Measurements from ENCODE around the gene NOL7. TPM values are rescaled to one million over a fixed set of nuclear protein-coding genes. Genes with fewer than 3 reads are reported as not detected.

Gene NOL7
- total and polyA plus RNA-seq, 9 of the 15 experiments (the other 6 are each of a cell fraction or from before 2014, with no cell fraction given), result 19.4 to 235 (median 157) TPM

DNA sequence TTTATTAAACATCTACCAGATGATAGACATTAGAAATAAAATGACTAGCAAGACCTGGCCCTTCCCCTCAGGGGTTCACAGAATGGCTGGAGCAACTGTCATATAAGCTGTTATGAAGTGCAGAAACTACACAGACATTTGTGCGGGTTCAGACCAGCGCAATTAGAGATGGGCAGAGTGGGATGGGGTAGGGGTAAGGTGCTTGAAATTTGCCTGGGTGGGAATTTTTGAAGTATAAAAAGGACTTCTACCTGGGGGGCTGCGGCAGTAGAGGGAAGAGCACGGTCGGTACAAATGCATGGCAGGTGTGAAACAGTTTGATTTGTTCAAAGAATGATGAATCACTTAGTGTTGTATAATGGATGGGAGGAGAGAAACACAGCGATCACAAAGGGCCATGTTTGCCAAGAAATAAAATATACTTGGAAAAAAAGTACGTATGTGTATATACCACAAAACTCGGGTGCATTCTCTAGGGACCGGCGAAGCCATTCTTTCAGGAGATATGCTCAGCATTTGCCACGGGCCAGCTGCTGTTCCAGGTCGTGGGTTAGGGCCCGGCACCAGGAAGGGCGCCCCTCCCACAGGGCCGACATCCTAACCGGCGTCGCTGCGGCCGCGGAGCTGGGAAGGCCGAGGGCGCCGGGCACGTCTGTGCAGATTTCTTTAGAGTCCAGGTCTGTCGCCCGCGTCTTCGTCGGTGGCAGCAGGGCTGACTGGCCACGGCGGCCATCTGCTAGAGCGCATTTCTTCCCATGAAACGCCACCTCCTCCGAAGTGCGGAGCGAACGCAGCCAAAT lies 809 bp upstream of the NOL7 start:
- TSS peak; percentile 75 for BruUV-seq (replicated peaks)
- under 1% methylated on average over 38 of the region's 38 CpGs for WGBS (ENCODE audit: insufficient coverage, low coverage, missing lambda C conversion rate)
- peak; percentile 65 for FAIRE-seq
- TF ChIP-seq FUS (optimal IDR thresholded peaks at IDR 0.05; ENCODE audit: low read depth, low read length) (no peak), CEBPG (CRISPR knock-in tag; IDR thresholded peaks at IDR 0.05) (no peak), CEBPG (tag; conservative IDR thresholded peaks at IDR 0.05 in 1 of 2, IDR thresholded peaks at IDR 0.05 in 1 of 2) (no peak), ZNF146 (CRISPR knock-in tag; IDR thresholded peaks at IDR 0.05; ENCODE audit: unreplicated experiment) (no peak), ZNF589 (CRISPR knock-in tag; IDR thresholded peaks at IDR 0.05; ENCODE audit: low read depth) (no peak; the same call in 1 of the 2 replicates), TEAD2 (tag; IDR thresholded peaks at IDR 0.05) (no peak), POLR3A (IDR thresholded peaks at IDR 0.05; ENCODE audit: borderline replicate concordance, extremely low read depth, insufficient read depth, insufficient read length) (no peak), RBM39 (optimal IDR thresholded peaks at IDR 0.05; ENCODE audit: low read depth, low read length) (no peak), BMI1 (IDR thresholded peaks at IDR 0.05; ENCODE audit: low read length) (no peak), ZNF324 (CRISPR knock-in tag; IDR thresholded peaks at IDR 0.05) (no peak), CCAR2 (IDR thresholded peaks at IDR 0.05; ENCODE audit: low read depth, low read length) (no peak), DDX20 (tag; IDR thresholded peaks at IDR 0.05; ENCODE audit: low read depth) (no peak), DNMT1 (IDR thresholded peaks at IDR 0.05) (no peak)
- TF ChIP-seq, protein P1, sequence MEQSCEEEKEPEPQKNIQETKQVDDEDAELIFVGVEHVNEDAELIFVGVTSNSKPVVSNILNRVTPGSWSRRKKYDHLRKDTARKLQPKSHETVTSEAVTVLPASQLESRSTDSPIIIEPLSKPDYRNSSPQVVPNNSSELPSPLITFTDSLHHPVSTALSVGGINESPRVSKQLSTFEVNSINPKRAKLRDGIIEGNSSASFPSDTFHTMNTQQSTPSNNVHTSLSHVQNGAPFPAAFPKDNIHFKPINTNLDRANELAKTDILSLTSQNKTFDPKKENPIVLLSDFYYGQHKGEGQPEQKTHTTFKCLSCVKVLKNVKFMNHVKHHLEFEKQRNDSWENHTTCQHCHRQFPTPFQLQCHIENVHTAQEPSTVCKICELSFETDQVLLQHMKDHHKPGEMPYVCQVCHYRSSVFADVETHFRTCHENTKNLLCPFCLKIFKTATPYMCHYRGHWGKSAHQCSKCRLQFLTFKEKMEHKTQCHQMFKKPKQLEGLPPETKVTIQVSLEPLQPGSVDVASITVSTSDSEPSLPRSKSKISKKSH (CRISPR knock-in tag; IDR thresholded peaks at IDR 0.05), result no peak
- TF ChIP-seq, protein P2, sequence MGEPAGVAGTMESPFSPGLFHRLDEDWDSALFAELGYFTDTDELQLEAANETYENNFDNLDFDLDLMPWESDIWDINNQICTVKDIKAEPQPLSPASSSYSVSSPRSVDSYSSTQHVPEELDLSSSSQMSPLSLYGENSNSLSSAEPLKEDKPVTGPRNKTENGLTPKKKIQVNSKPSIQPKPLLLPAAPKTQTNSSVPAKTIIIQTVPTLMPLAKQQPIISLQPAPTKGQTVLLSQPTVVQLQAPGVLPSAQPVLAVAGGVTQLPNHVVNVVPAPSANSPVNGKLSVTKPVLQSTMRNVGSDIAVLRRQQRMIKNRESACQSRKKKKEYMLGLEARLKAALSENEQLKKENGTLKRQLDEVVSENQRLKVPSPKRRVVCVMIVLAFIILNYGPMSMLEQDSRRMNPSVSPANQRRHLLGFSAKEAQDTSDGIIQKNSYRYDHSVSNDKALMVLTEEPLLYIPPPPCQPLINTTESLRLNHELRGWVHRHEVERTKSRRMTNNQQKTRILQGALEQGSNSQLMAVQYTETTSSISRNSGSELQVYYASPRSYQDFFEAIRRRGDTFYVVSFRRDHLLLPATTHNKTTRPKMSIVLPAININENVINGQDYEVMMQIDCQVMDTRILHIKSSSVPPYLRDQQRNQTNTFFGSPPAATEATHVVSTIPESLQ (CRISPR knock-in tag; IDR thresholded peaks at IDR 0.05), result no peak

More for the DNA sequence above, 809 bp upstream of the NOL7 start:
- in situ Hi-C loops (cut with MboI) (no loop called here), intact Hi-C loops (cut with micrococcal nuclease) (loop anchor here (2.0 kb wide), 2 partner anchors 40 to 96 kb away; partner anchors contain the start of genes RANBP9 and SIRT5)
- peak overlapping the region; percentile 81 for H2AFZ ChIP-seq (ENCODE audit: low read depth, low read length)
- DNase-seq (ENCODE audit: extremely low read depth in 1 of 4, low spot score in 3 of 4) (peak in 3 of 4 experiments; percentile 25 to 75 (median 66)), ATAC-seq (peak; percentile 62)
- peak overlapping the region; percentile 93 for H3K4me2 ChIP-seq (ENCODE audit: insufficient read depth, low read length)
- H3K9ac ChIP-seq (ENCODE audit: insufficient read depth in 1 of 2, low read depth in 2 of 2, low read length in 2 of 2), result peak overlapping the region; percentile 95 to 97
- ChIA-PET POLR2A (interaction anchor here (0.9 to 4.9 kb wide), 16 partner anchors 9 to 298 kb away, joined by 3 to 31 read pairs (median 5); partner anchors contain the start of gene SIRT5), CTCF (ENCODE audit: low intra/inter-chr PET ratio) (interaction anchor here (0.7 kb wide), 1 partner anchor 180 kb away, joined by 3 read pairs; no protein-coding TSS in a partner anchor)
- peaks cover 34% of the 10 kb centered on the region for H3K36me3 ChIP-seq (ENCODE audit: control insufficient read depth, insufficient read depth, low read length)
- peaks cover 11 to 25% of the 10 kb centered on the region in 2 experiments for H3K4me1 ChIP-seq (replicated peaks in 1 of 2; ENCODE audit: control insufficient read depth in 2 of 2, insufficient read depth in 2 of 2, low read length in 2 of 2)
- H3K9me3 ChIP-seq (replicated peaks; ENCODE audit: control insufficient read depth, insufficient read depth, low read depth, low read length), result no peaks in the 10 kb centered on the region
- H3K27ac ChIP-seq (ENCODE audit: extremely low read depth, low read depth, low read length), result peak overlapping the region; percentile 92
- H3K4me3 ChIP-seq, result peak overlapping the region; percentile 80
- H3K27me3 ChIP-seq (ENCODE audit: control insufficient read depth in 2 of 2, insufficient read depth in 2 of 2, low read length in 2 of 2), result no peaks in the 10 kb centered on the region
- 0 out of 2 replicates have a peak, but pooled peaks cover 8% of the 10 kb centered on the region for H4K20me1 ChIP-seq (replicated peaks; ENCODE audit: control insufficient read depth, insufficient read depth, low read length)
- H3K9me1 ChIP-seq (ENCODE audit: control insufficient read depth, insufficient read depth, low read length), result no peaks in the 10 kb centered on the region
- H3K79me2 ChIP-seq (ENCODE audit: control insufficient read depth, insufficient read depth, low read length), result peaks cover 55% of the 10 kb centered on the region
